ENCODE data around the gene SGMS1.
"Not testable (repeated sequence)": the region's sequence is repeated elsewhere in the genome, so short reads cannot be mapped to it uniquely, and the experiment has no call there.

SGMS1 gene

DNA sequence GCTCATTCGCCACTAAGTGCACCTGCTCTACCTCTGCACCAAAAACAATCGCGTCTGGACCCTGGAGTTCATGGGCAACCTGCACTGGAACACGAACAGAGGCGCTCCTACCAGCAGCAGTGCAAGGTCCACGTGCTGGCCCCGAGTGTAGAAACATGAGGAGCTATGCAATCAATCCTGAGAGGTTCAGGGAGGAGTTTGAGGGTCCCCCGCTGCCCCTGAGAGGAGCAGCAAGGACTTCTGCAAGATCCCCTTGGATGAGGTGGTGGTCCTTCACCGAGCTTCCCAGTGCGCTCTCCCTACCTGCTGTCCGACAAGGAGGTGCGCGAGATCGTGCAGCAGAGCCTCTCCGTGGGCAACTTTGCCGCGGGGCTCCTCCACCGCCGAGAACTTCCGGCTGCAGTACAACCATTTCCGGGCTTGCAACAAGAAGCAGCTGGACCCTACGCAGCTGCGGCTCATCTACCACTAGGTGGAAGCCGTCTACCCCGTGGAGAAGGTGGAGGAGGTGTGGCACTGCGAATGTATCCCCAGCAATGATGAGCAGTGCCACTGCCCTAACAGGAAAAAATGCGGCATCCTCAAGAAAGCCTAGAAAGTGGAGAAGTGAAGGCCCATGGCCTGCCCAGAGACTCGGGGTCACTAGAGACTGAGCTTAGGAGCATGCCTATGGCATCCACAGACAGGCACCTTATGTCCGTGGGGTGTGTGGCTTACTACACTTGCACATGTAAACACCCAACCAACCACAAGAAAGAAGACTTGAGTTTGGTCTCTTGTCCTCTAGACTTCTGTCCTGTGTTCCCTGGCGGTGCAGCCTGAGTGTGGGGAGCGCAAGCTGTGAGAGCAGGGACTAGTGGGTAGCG lies 36.3 kb upstream of the SGMS1 start:
- peak overlapping the region; percentile 55 for H3K9ac ChIP-seq (ENCODE audit: low read length)
- H4K20me1 ChIP-seq (ENCODE audit: insufficient read depth, low read length); H3K9me3 ChIP-seq (ENCODE audit: insufficient read depth, low read length); H3K27me3 ChIP-seq (ENCODE audit: low read depth, low read length); H3K27ac ChIP-seq (ENCODE audit: low read length); H3K4me1 ChIP-seq (ENCODE audit: low read length); H3K36me3 ChIP-seq (replicated peaks; ENCODE audit: low read depth, low read length); H3K79me2 ChIP-seq (ENCODE audit: low read length): not testable (repeated sequence)
- peak overlapping the region; percentile 89 for H3K4me3 ChIP-seq (ENCODE audit: low read length)
- peak overlapping the region; percentile 95 for H2AFZ ChIP-seq (ENCODE audit: low read depth, low read length)
- TF ChIP-seq, protein P1, sequence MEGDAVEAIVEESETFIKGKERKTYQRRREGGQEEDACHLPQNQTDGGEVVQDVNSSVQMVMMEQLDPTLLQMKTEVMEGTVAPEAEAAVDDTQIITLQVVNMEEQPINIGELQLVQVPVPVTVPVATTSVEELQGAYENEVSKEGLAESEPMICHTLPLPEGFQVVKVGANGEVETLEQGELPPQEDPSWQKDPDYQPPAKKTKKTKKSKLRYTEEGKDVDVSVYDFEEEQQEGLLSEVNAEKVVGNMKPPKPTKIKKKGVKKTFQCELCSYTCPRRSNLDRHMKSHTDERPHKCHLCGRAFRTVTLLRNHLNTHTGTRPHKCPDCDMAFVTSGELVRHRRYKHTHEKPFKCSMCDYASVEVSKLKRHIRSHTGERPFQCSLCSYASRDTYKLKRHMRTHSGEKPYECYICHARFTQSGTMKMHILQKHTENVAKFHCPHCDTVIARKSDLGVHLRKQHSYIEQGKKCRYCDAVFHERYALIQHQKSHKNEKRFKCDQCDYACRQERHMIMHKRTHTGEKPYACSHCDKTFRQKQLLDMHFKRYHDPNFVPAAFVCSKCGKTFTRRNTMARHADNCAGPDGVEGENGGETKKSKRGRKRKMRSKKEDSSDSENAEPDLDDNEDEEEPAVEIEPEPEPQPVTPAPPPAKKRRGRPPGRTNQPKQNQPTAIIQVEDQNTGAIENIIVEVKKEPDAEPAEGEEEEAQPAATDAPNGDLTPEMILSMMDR (IDR thresholded peaks at IDR 0.05; ENCODE audit: low read depth, low read length) = peak; percentile 44
- H3K4me2 ChIP-seq (ENCODE audit: low read length) = peak overlapping the region; percentile 83

DNA sequence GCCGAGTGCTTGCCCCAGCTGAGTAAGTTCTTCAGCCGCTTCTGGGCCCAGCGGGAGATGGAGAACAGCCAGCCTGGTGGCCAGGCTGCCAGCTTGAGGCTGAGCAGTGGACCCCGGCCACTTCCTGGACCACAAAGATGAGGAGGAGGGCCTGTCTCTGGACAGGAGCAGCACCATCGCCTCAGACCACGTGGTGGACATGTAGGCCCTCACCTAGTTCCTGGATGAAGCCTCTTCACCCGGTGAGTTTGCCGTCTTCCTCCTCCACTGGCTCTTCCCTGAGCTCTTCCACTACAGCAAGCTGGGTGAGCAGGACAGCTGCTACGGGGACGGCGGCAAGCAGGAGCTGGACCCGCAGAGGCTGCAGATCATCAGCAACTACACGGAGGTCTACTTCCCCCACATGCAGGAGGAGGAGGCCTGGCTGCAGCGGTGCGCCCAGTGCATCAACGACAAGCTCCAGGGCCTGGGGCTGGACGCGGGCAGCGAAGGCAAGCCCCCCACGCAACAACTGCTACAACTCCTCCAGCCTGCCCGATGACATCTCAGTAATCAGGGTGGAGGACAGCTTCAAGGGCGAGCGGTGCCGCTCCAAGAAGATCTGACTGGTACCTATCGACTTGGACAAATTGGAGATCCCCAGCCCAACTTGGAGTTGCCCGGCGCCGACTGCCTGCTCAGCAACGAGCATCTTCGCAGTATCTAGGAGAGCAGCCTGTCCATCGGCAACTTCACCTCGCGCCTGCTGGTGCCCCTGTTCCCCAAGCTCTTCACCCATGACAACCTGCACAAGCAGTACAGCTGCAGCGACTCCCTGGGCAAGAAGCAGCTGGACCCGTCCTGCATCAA lies 35.5 kb upstream of the SGMS1 start:
- not testable (repeated sequence) for H3K36me3 ChIP-seq (replicated peaks; ENCODE audit: low read depth, low read length); H3K4me1 ChIP-seq (ENCODE audit: low read length); H3K27me3 ChIP-seq (ENCODE audit: low read depth, low read length); H3K27ac ChIP-seq (ENCODE audit: low read length); H4K20me1 ChIP-seq (ENCODE audit: insufficient read depth, low read length); H3K79me2 ChIP-seq (ENCODE audit: low read length); H3K9me3 ChIP-seq (ENCODE audit: insufficient read depth, low read length)
- Histone ChIP-seq H3K9ac (ENCODE audit: low read length) (peak overlapping the region; percentile 55), H2AFZ (ENCODE audit: low read depth, low read length) (peak overlapping the region; percentile 95), H3K4me3 (ENCODE audit: low read length) (peak overlapping the region; percentile 89), H3K4me2 (ENCODE audit: low read length) (peak overlapping the region; percentile 83)

DNA sequence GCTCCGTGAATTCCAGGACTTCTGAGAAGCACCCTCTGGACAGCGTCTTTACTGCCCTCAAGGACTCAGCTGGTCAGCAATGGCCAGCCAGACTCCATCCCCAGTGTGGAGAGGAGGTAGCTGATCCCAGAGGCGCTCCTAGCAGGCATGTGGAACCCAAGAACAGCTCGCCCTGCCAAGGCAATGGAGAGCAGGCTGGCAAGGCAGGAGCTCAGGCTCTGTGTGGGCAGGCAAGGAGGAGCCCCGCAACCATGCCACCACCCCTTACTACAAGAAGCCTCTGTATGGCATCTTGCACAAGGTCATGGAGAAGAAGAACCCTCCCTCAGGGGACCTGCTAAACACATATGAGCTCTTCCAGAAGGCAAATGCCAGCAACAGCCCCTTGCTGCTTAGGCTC lies 34.4 kb upstream of the SGMS1 start:
- no peaks in the 10 kb centered on the region for H4K20me1 ChIP-seq (ENCODE audit: insufficient read depth, low read length)
- TF ChIP-seq, protein P1 (IDR thresholded peaks at IDR 0.05; ENCODE audit: low read depth, low read length) = no peak
- no peak for TF ChIP-seq EZH2phosphoT487 (IDR thresholded peaks at IDR 0.05; ENCODE audit: low read depth)
- H3K4me1 ChIP-seq (ENCODE audit: low read length) = no peaks in the 10 kb centered on the region
- no peaks in the 10 kb centered on the region for H3K9me3 ChIP-seq (ENCODE audit: insufficient read depth, low read length)
- H3K27me3 ChIP-seq (ENCODE audit: low read depth, low read length) = no peaks in the 10 kb centered on the region
- peak overlapping the region; percentile 83; the same call in 1 of the 2 replicates for H3K4me2 ChIP-seq (ENCODE audit: low read length)
- H2AFZ ChIP-seq (ENCODE audit: low read depth, low read length) = no peak overlapping the region
- no peaks in the 10 kb centered on the region; the same call in 1 of the 2 replicates for H3K79me2 ChIP-seq (ENCODE audit: low read length)
- no peak overlapping the region for H3K4me3 ChIP-seq (ENCODE audit: low read length)
- H3K27ac ChIP-seq (ENCODE audit: low read length) = no peak overlapping the region
- H3K9ac ChIP-seq (ENCODE audit: low read length) = no peak overlapping the region
- no peaks in the 10 kb centered on the region for H3K36me3 ChIP-seq (replicated peaks; ENCODE audit: low read depth, low read length)

DNA sequence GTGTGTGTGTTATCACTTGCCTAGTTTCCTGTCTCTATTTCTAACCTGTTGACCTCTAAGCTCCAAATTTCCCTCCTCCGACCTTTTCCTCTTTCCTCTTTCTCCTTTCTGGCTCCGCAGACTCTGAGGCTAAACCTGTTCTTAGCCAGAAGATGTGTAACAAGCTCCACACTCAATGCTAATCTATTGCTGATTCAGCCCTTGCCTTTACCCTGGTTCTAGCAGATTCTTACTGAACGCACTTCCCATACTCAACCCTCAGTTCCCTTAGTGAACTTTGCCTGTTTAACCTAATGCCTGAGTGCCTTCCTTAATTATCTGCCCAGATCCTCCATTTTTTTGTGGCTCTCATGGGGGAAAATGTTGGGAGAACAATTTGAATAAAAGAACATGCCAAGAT lies 30.0 kb upstream of the SGMS1 start:
- H3K9ac ChIP-seq (ENCODE audit: low read length) = no peak overlapping the region
- H2AFZ ChIP-seq (ENCODE audit: low read depth, low read length) = no peak overlapping the region
- H3K4me3 ChIP-seq (ENCODE audit: low read length) = no peak overlapping the region
- no peaks in the 10 kb centered on the region for H3K79me2 ChIP-seq (ENCODE audit: low read length)
- no peak overlapping the region for H3K4me2 ChIP-seq (ENCODE audit: low read length)
- no peaks in the 10 kb centered on the region for H3K27me3 ChIP-seq (ENCODE audit: low read depth, low read length)
- no peaks in the 10 kb centered on the region for H3K9me3 ChIP-seq (ENCODE audit: insufficient read depth, low read length)
- TF ChIP-seq EZH2phosphoT487 (IDR thresholded peaks at IDR 0.05; ENCODE audit: low read depth) = no peak
- TF ChIP-seq, protein P1 (IDR thresholded peaks at IDR 0.05; ENCODE audit: low read depth, low read length) = no peak
- no peaks in the 10 kb centered on the region for H4K20me1 ChIP-seq (ENCODE audit: insufficient read depth, low read length)
- H3K36me3 ChIP-seq (replicated peaks; ENCODE audit: low read depth, low read length) = no peaks in the 10 kb centered on the region
- no peak overlapping the region for H3K27ac ChIP-seq (ENCODE audit: low read length)
- peaks cover 6% of the 10 kb centered on the region for H3K4me1 ChIP-seq (ENCODE audit: low read length)
